HepG2 (cell line): ENCODE data around the gene SWSAP1. TPM values are rescaled to one million over a fixed set of nuclear protein-coding genes. Genes with fewer than 3 reads are reported as not detected.

Source experiments
- ATAC-seq: fragments of 200-7000 bp; cut with Tn5 transposase; 3 replicates; pipeline ENCODE4 v1.9.1; 2020; ENCODE audit warnings: mild to moderate bottlenecking, moderate library complexity
- BruUV-seq: library from RNA; stranded (reverse); fragments of 400-500 nt; replicated peaks from 2 replicates; lab custom pipeline; 2021; lab: Mats Ljungman, UMichigan
- CTCF ChIA-PET: fragments of 300-600 bp; formaldehyde crosslinking; extraction: SDS; loops from one replicate; lab custom pipeline; 2021; ENCODE audit warnings: low total read pairs, inconsistent platforms, low intra/inter-chr PET ratio; lab: Yijun Ruan, JAX
- POLR2A ChIA-PET: fragments of 350-600 bp; sonication (Branson Sonifier 250); formaldehyde crosslinking; loops from one replicate; lab custom pipeline; 2020; ENCODE audit warnings: antibody characterized with exemption, inconsistent platforms; lab: Yijun Ruan, JAX
- DNase-seq: peaks from one replicate; pipeline ENCODE4 v3.0.0-alpha.2; 2015; ENCODE audit warnings: low spot score
- FAIRE-seq: peaks from 3 replicates; lab custom pipeline; 2011; peaks lifted over from hg19 to GRCh38; lab: Jason Lieb, UNC
- H2AFZ ChIP-seq: one replicate; pipeline ENCODE4 v1.6.1; 2011; ENCODE audit warnings: low read length, inconsistent platforms
- H3K27ac ChIP-seq: fragments of 300-600 bp; 3 replicates; pipeline ENCODE4 v1.8.0; 2011; ENCODE audit warnings: mixed run types, mild to moderate bottlenecking, mixed read lengths, low read length, inconsistent platforms; ENCODE audit not compliant: insufficient read depth; ENCODE audit errors: extremely low read length
- H3K27me3 ChIP-seq, 2 experiments: fragments of 200-600 bp in 1 of 2; 2 replicates in 1 of 2; 3 replicates in 1 of 2; pipeline versions ENCODE4 v1.6.0 to v1.8.0; 2011; ENCODE audit warnings: low read length in 2 of 2, mild to moderate bottlenecking in 2 of 2, moderate library complexity in 2 of 2, inconsistent platforms in 1 of 2; ENCODE audit not compliant: insufficient read depth in 2 of 2, control insufficient read depth in 1 of 2
- H3K36me3 ChIP-seq, 2 experiments: fragments of 200-600 bp in 1 of 2; replicated peaks in 1 of 2; 2 replicates in 1 of 2; 3 replicates in 1 of 2; pipeline versions ENCODE4 v1.5.1 to v1.8.0; 2011; ENCODE audit warnings: low read length in 2 of 2, inconsistent platforms in 1 of 2; ENCODE audit not compliant: insufficient read depth in 2 of 2, control insufficient read depth in 1 of 2
- H3K4me1 ChIP-seq: 2 replicates; pipeline ENCODE4 v1.5.1; 2012; ENCODE audit warnings: low read length, inconsistent platforms; ENCODE audit not compliant: insufficient read depth
- H3K4me2 ChIP-seq: 2 replicates; pipeline ENCODE4 v1.6.0; 2011; ENCODE audit warnings: low read depth, low read length, inconsistent platforms
- H3K4me3 ChIP-seq, 3 experiments: fragments of 200-600 bp in 1 of 3; sonication (generic), shearing (Covaris generic) in 1 of 3; replicated peaks in 1 of 3; 2 replicates each; pipeline ENCODE4 v1.5.1; 2011 to 2016; ENCODE audit warnings: low read length in 3 of 3, inconsistent platforms in 2 of 3, low read depth in 2 of 3, mild to moderate bottlenecking in 2 of 3, control low read depth in 1 of 3, mixed read lengths in 1 of 3; ENCODE audit not compliant: insufficient read depth in 1 of 3
- H3K79me2 ChIP-seq: one replicate; pipeline ENCODE4 v1.6.1; 2011; ENCODE audit warnings: low read length, inconsistent platforms; ENCODE audit not compliant: insufficient read depth
- H3K9ac ChIP-seq: 2 replicates; pipeline ENCODE4 v1.6.0; 2011; ENCODE audit warnings: mild to moderate bottlenecking, low read depth, low read length, inconsistent platforms; ENCODE audit not compliant: insufficient read depth
- H3K9me3 ChIP-seq: 2 replicates; pipeline ENCODE4 v1.5.1; 2012; ENCODE audit warnings: mild to moderate bottlenecking, low read length
- H4K20me1 ChIP-seq: 2 replicates; pipeline ENCODE4 v1.6.0; 2011; ENCODE audit warnings: inconsistent platforms, mild to moderate bottlenecking, low read length, moderate library complexity; ENCODE audit not compliant: insufficient read depth
- ATF3 ChIP-seq: sonication (generic); formaldehyde crosslinking; IDR thresholded peaks from 2 replicates; pipeline ENCODE4 v1.4.0; 2020; ENCODE audit warnings: missing genetic modification reagents
- CBX1 ChIP-seq: IDR thresholded peaks from one replicate; pipeline ENCODE4 v1.6.1; 2016; ENCODE audit warnings: antibody characterized with exemption, low read depth
- FOSL2 ChIP-seq: sonication (generic); formaldehyde crosslinking; IDR thresholded peaks from 2 replicates; pipeline ENCODE4 v1.4.0; 2020; ENCODE audit warnings: missing genetic modification reagents
- HNRNPLL ChIP-seq: fragments of 200-400 bp; formaldehyde crosslinking; IDR thresholded peaks from 2 replicates; pipeline ENCODE4 v1.6.1; 2017; ENCODE audit warnings: mild to moderate bottlenecking, low read depth, low read length; ENCODE audit not compliant: poor library complexity, severe bottlenecking
- JUN ChIP-seq: sonication (generic); formaldehyde crosslinking; IDR thresholded peaks from 2 replicates; pipeline ENCODE4 v1.4.0; 2020; ENCODE audit warnings: mild to moderate bottlenecking, missing genetic modification reagents
- NR2C2 ChIP-seq: sonication (generic); formaldehyde crosslinking; IDR thresholded peaks from 2 replicates; pipeline ENCODE4 v1.4.0; 2020; ENCODE audit warnings: missing genetic modification reagents, mild to moderate bottlenecking, moderate library complexity, borderline replicate concordance
- PBX2 ChIP-seq: IDR thresholded peaks from 2 replicates; pipeline ENCODE4 v1.6.1; 2016; ENCODE audit warnings: control low read depth
- RAD21 ChIP-seq: fragments of 450-650 bp; formaldehyde crosslinking; IDR thresholded peaks from 2 replicates; pipeline ENCODE4 v1.5.0; 2020; ENCODE audit warnings: mild to moderate bottlenecking
- TCF7L2 ChIP-seq: IDR thresholded peaks from 2 replicates; pipeline ENCODE4 v1.6.1; 2011; ENCODE audit warnings: mild to moderate bottlenecking, low read depth, low read length, moderate library complexity
- ZBTB33 ChIP-seq: sonication (generic); formaldehyde crosslinking; IDR thresholded peaks from 2 replicates; pipeline ENCODE4 v1.4.0; 2020; ENCODE audit warnings: missing genetic modification reagents
- ZFP36L2 ChIP-seq: sonication (generic); formaldehyde crosslinking; IDR thresholded peaks from 2 replicates; pipeline ENCODE4 v1.4.0; 2020; ENCODE audit warnings: missing genetic modification reagents
- ZNF550 ChIP-seq: sonication (generic); formaldehyde crosslinking; IDR thresholded peaks from 2 replicates; pipeline ENCODE4 v1.4.0; 2020; ENCODE audit warnings: mild to moderate bottlenecking, missing genetic modification reagents, borderline replicate concordance
- ZNF776 ChIP-seq: sonication (generic); formaldehyde crosslinking; IDR thresholded peaks from 2 replicates; pipeline ENCODE4 v1.4.0; 2020; ENCODE audit warnings: mild to moderate bottlenecking, missing genetic modification reagents
- WGBS: methylation state at CpG from one replicate; pipeline ENCODE4 v1.1.6; 2017; ENCODE audit warnings: low lambda C conversion rate; 5-methylcytosine and 5-hydroxymethylcytosine counted together
- in situ Hi-C: cut with HindIII; loops from 2 replicates; pipeline ENCODE4 v1.10.0; 2017; ENCODE audit warnings: low pct_unique_long_range_greater_than_20kb; ENCODE audit not compliant: extremely low pct_ligation_motif_present
- intact Hi-C: fragments of 100-400 bp; cut with micrococcal nuclease; formaldehyde crosslinking; loops from one replicate; pipeline ENCODE4 v1.10.0; 2022; ENCODE audit not compliant: unreplicated experiment
- polyA plus RNA-seq, 8 experiments: library from polyadenylated mRNA; depleted of rRNA in 3 of 8; stranded (reverse) in 7 of 8; unstranded in 1 of 8; fragments of >200 nt; fragmentation: Illumina TruSeq in 4 of 8; extraction: Trizol in 4 of 8; gene quantifications; 2 replicates each; pipeline versions ENCODE4 v1.2.1 to v1.2.3, GENCODE V29; 2011 to 2016; ENCODE audit warnings: low read depth in 4 of 8, missing spikeins in 1 of 8, mixed read lengths in 1 of 8; ENCODE audit not compliant: insufficient read depth in 1 of 8
- total RNA-seq, 5 experiments: library from RNA; depleted of rRNA; stranded (reverse); fragments of >200 nt; fragmentation: Illumina TruSeq; extraction: Trizol; gene quantifications; 2 replicates each; pipeline ENCODE4 v1.2.3, GENCODE V29; 2016; ENCODE audit warnings: low read depth in 1 of 5
- TF ChIP-seq, protein P1 (sequence below): sonication (generic); formaldehyde crosslinking; IDR thresholded peaks from 2 replicates; pipeline ENCODE4 v1.5.1; 2020; ENCODE audit warnings: missing genetic modification reagents, mild to moderate bottlenecking, borderline replicate concordance
- TF ChIP-seq, protein P2 (sequence below), 2 experiments: sonication (generic) in 1 of 2; formaldehyde crosslinking in 1 of 2; IDR thresholded peaks; 2 replicates each; pipeline versions ENCODE4 v1.5.1 to v1.6.1; 2011 to 2020; ENCODE audit warnings: borderline replicate concordance in 1 of 2, low read depth in 1 of 2, low read length in 1 of 2, mild to moderate bottlenecking in 1 of 2, missing genetic modification reagents in 1 of 2, moderate library complexity in 1 of 2

Gene SWSAP1
- total and polyA plus RNA-seq, 2 of the 13 experiments (the other 11 are each of a cell fraction or from before 2014, with no cell fraction given), result 2.7 to 3.3 TPM

GRCh38 chr19:11335449-11336146 is 38.9 kb upstream of the SWSAP1 start (continued):
- TF ChIP-seq JUN (CRISPR knock-in tag) (peak; percentile 70; the same call in 1 of the 2 replicates), HNRNPLL (no peak), ZBTB33 (CRISPR knock-in tag) (peak; percentile 82), NR2C2 (peak; percentile 42; the same call in 1 of the 2 replicates)
- TF ChIP-seq, all 625 proteins: peak for 8

DNA sequence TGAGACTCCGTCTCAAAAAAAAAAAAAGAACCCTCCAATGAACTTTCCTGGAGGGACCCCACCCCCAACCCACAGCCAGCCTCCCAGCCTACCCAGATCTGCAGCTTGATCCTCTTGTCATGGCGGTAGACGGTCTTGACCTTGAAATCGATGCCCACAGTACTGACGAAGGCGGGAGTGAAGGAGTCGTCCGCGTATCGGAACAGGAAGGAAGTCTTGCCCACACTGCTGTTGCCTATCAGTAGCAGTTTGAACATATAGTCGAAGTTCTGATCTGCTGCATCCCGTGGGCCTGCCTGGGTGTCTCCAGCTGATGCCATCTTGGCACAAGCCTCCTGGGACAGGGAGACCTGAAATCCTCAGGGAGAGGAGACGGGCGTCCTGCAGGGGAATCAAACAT is 37.4 kb upstream of the SWSAP1 start:
- Histone ChIP-seq H3K36me3 (peaks cover 0 to 2% of the 10 kb centered on the region in 2 experiments; a peak in 1 of 5 replicates), H2AFZ (no peak overlapping the region), H3K4me3 (no peak overlapping the region), H3K27ac (no peak overlapping the region), H3K27me3 (no peaks in the 10 kb centered on the region), H3K9ac (no peak overlapping the region), H3K79me2 (no peaks in the 10 kb centered on the region), H4K20me1 (no peaks in the 10 kb centered on the region), H3K4me2 (no peak overlapping the region), H3K4me1 (peaks cover 22% of the 10 kb centered on the region), H3K9me3 (no peaks in the 10 kb centered on the region)
- FAIRE-seq (no peak), DNase-seq (no peak), ATAC-seq (no peak)
- CTCF ChIA-PET, result no interaction called here
- POLR2A ChIA-PET, result interaction anchor here (1.3 kb wide), 1 partner anchor 9 kb away, joined by 4 read pairs; the partner anchor contains the start of genes CCDC159 and TMEM205
- in situ Hi-C loops (no loop called here), intact Hi-C loops (no loop called here)
- no TSS peak for BruUV-seq
- WGBS, result 98% methylated on average over 12 of the region's 14 CpGs
- TF ChIP-seq FOSL2 (no peak), ZNF776 (CRISPR knock-in tag) (no peak), ATF3 (no peak), RAD21 (CRISPR knock-in tag) (no peak), TCF7L2 (no peak), ZNF550 (CRISPR knock-in tag) (no peak), PBX2 (CRISPR knock-in tag) (no peak), CBX1 (no peak), ZFP36L2 (CRISPR knock-in tag) (no peak)
- TF ChIP-seq, protein P1, sequence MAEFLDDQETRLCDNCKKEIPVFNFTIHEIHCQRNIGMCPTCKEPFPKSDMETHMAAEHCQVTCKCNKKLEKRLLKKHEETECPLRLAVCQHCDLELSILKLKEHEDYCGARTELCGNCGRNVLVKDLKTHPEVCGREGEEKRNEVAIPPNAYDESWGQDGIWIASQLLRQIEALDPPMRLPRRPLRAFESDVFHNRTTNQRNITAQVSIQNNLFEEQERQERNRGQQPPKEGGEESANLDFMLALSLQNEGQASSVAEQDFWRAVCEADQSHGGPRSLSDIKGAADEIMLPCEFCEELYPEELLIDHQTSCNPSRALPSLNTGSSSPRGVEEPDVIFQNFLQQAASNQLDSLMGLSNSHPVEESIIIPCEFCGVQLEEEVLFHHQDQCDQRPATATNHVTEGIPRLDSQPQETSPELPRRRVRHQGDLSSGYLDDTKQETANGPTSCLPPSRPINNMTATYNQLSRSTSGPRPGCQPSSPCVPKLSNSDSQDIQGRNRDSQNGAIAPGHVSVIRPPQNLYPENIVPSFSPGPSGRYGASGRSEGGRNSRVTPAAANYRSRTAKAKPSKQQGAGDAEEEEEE (CRISPR knock-in tag), result no peak
- TF ChIP-seq, protein P2, sequence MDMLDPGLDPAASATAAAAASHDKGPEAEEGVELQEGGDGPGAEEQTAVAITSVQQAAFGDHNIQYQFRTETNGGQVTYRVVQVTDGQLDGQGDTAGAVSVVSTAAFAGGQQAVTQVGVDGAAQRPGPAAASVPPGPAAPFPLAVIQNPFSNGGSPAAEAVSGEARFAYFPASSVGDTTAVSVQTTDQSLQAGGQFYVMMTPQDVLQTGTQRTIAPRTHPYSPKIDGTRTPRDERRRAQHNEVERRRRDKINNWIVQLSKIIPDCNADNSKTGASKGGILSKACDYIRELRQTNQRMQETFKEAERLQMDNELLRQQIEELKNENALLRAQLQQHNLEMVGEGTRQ (IDR thresholded peaks at IDR 0.05; ENCODE audit: low read depth, low read length), result no peak
- TF ChIP-seq, protein P2 (CRISPR knock-in tag; IDR thresholded peaks at IDR 0.05; ENCODE audit: borderline replicate concordance), result no peak
